ENCODE results near the gene OS9. TPM values are rescaled to one million over a fixed set of nuclear protein-coding genes. Genes with fewer than 3 reads are reported as not detected.

The OS9 gene
- total and polyA plus RNA-seq, 5 donors from 2014 or later, result 59.2 to 151 (median 66.5) TPM

GRCh38 chr12:57755454-57756372 is 61.8 kb downstream of the OS9 start:
- H3K9me3 Mint-ChIP-seq, result no peaks in the 10 kb centered on the region
- peak overlapping the region; percentile 88 to 95 (median 93) for H3K27ac Mint-ChIP-seq
- peaks cover 4% of the 10 kb centered on the region for H3K27me3 Mint-ChIP-seq
- peak overlapping the region; percentile 73 for H3K4me3 ChIP-seq (ENCODE audit: low read depth, low read length)
- peaks cover 8% of the 10 kb centered on the region for H3K36me3 Mint-ChIP-seq
- H3K4me3 Mint-ChIP-seq, result peak overlapping the region; percentile 86 to 97 (median 92)
- DNase-seq (peak in 2 of 3 donors; percentile 37 to 38), ATAC-seq (ENCODE audit: low read depth in 2 of 2) (no peak)
- peaks cover 22 to 71% (median 51%) of the 10 kb centered on the region in 4 donors for H3K4me1 Mint-ChIP-seq
- peaks cover 49% of the 10 kb centered on the region for H3K4me1 ChIP-seq (ENCODE audit: control insufficient read depth, insufficient read depth, low read length, poor library complexity, severe bottlenecking)
- H3K27ac ChIP-seq (ENCODE audit: insufficient read depth, low read length, poor library complexity, severe bottlenecking), result peak overlapping the region; percentile 92
- H3K9me3 ChIP-seq (ENCODE audit: control insufficient read depth in 2 of 2, low read length in 2 of 2), result no peaks in the 10 kb centered on the region
- H3K27me3 ChIP-seq (ENCODE audit: control insufficient read depth, insufficient read depth, low read length), result no peaks in the 10 kb centered on the region
- H3K36me3 ChIP-seq (ENCODE audit: control insufficient read depth, insufficient read depth, low read length), result peaks cover 21% of the 10 kb centered on the region

GRCh38 chr12:57756406-57757341 is 62.7 kb downstream of the OS9 start:
- Histone ChIP-seq H3K27ac (ENCODE audit: insufficient read depth, low read length, poor library complexity, severe bottlenecking) (peak overlapping the region; percentile 92), H3K4me3 (ENCODE audit: low read depth, low read length) (peak overlapping the region; percentile 73), H3K36me3 (ENCODE audit: control insufficient read depth, insufficient read depth, low read length) (peaks cover 21% of the 10 kb centered on the region), H3K4me1 (ENCODE audit: control insufficient read depth, insufficient read depth, low read length, poor library complexity, severe bottlenecking) (peaks cover 41% of the 10 kb centered on the region), H3K27me3 (ENCODE audit: control insufficient read depth, insufficient read depth, low read length) (no peaks in the 10 kb centered on the region), H3K9me3 (ENCODE audit: control insufficient read depth in 2 of 2, low read length in 2 of 2) (no peaks in the 10 kb centered on the region)
- H3K4me1 Mint-ChIP-seq, result peaks cover 22 to 61% (median 46%) of the 10 kb centered on the region in 4 donors
- peak overlapping the region; percentile 86 to 97 (median 92) for H3K4me3 Mint-ChIP-seq
- DNase-seq, result peak; percentile 57 to 76 (median 70)
- peaks cover 11% of the 10 kb centered on the region for H3K36me3 Mint-ChIP-seq
- H3K27me3 Mint-ChIP-seq, result peaks cover 4% of the 10 kb centered on the region
- peak; percentile 11 to 22 for ATAC-seq (ENCODE audit: low read depth in 2 of 2)
- H3K27ac Mint-ChIP-seq, result peak overlapping the region; percentile 88 to 95 (median 93)
- no peaks in the 10 kb centered on the region for H3K9me3 Mint-ChIP-seq

- H3K4me1 Mint-ChIP-seq, result peaks cover 20 to 50% (median 40%) of the 10 kb centered on the region in 4 donors
- Histone ChIP-seq H3K27ac (ENCODE audit: insufficient read depth, low read length, poor library complexity, severe bottlenecking) (no peak overlapping the region), H3K9me3 (ENCODE audit: control insufficient read depth in 2 of 2, low read length in 2 of 2) (no peaks in the 10 kb centered on the region), H3K36me3 (ENCODE audit: control insufficient read depth, insufficient read depth, low read length) (peaks cover 21% of the 10 kb centered on the region), H3K4me1 (ENCODE audit: control insufficient read depth, insufficient read depth, low read length, poor library complexity, severe bottlenecking) (peaks cover 33% of the 10 kb centered on the region), H3K4me3 (ENCODE audit: low read depth, low read length) (no peak overlapping the region), H3K27me3 (ENCODE audit: control insufficient read depth, insufficient read depth, low read length) (no peaks in the 10 kb centered on the region)
- peaks cover 4% of the 10 kb centered on the region for H3K27me3 Mint-ChIP-seq
- ATAC-seq (ENCODE audit: low read depth in 2 of 2) (no peak), DNase-seq (no peak)
- H3K36me3 Mint-ChIP-seq, result peaks cover 11% of the 10 kb centered on the region
- peak overlapping the region in 2 of 4 donors; percentile 73 to 76 for H3K4me3 Mint-ChIP-seq
- no peak overlapping the region for H3K27ac Mint-ChIP-seq
- H3K9me3 Mint-ChIP-seq, result no peaks in the 10 kb centered on the region
Measured at GRCh38 chr12:57757771-57758170, 63.8 kb downstream of the OS9 start.

GRCh38 chr12:57758552-57759359 is 64.8 kb downstream of the OS9 start:
- H3K27me3 ChIP-seq (ENCODE audit: control insufficient read depth, insufficient read depth, low read length), result peaks cover 7% of the 10 kb centered on the region
- DNase-seq (no peak), ATAC-seq (ENCODE audit: low read depth in 2 of 2) (no peak)
- Mint-ChIP-seq H3K27ac (peak overlapping the region in 2 of 3 donors; percentile 30 to 80), H3K27me3 (peaks cover 9% of the 10 kb centered on the region), H3K4me3 (peak overlapping the region in 1 of 4 donors; percentile 76), H3K4me1 (peaks cover 12 to 41% (median 33%) of the 10 kb centered on the region in 4 donors), H3K9me3 (no peaks in the 10 kb centered on the region), H3K36me3 (peaks cover 11% of the 10 kb centered on the region)
- H3K4me3 ChIP-seq (ENCODE audit: low read depth, low read length), result no peak overlapping the region
- no peak overlapping the region for H3K27ac ChIP-seq (ENCODE audit: insufficient read depth, low read length, poor library complexity, severe bottlenecking)
- H3K9me3 ChIP-seq (ENCODE audit: control insufficient read depth in 2 of 2, low read length in 2 of 2), result no peaks in the 10 kb centered on the region
- H3K4me1 ChIP-seq (ENCODE audit: control insufficient read depth, insufficient read depth, low read length, poor library complexity, severe bottlenecking), result peaks cover 24% of the 10 kb centered on the region
- H3K36me3 ChIP-seq (ENCODE audit: control insufficient read depth, insufficient read depth, low read length), result peaks cover 21% of the 10 kb centered on the region

- Histone ChIP-seq H3K27me3 (ENCODE audit: control insufficient read depth, insufficient read depth, low read length) (peaks cover 10% of the 10 kb centered on the region), H3K36me3 (ENCODE audit: control insufficient read depth, insufficient read depth, low read length) (peaks cover 21% of the 10 kb centered on the region), H3K27ac (ENCODE audit: insufficient read depth, low read length, poor library complexity, severe bottlenecking) (no peak overlapping the region), H3K4me1 (ENCODE audit: control insufficient read depth, insufficient read depth, low read length, poor library complexity, severe bottlenecking) (peaks cover 19% of the 10 kb centered on the region), H3K4me3 (ENCODE audit: low read depth, low read length) (no peak overlapping the region), H3K9me3 (ENCODE audit: control insufficient read depth in 2 of 2, low read length in 2 of 2) (no peaks in the 10 kb centered on the region)
- H3K27me3 Mint-ChIP-seq, result peaks cover 15% of the 10 kb centered on the region
- no peaks in the 10 kb centered on the region for H3K9me3 Mint-ChIP-seq
- peak overlapping the region in 2 of 3 donors; percentile 9 to 26 for H3K27ac Mint-ChIP-seq
- peaks cover 10 to 41% (median 31%) of the 10 kb centered on the region in 4 donors for H3K4me1 Mint-ChIP-seq
- H3K4me3 Mint-ChIP-seq, result peak overlapping the region in 2 of 4 donors; percentile 52 to 73
- peak in 2 of 3 donors; percentile 50 to 72 for DNase-seq
- ATAC-seq (ENCODE audit: low read depth in 2 of 2), result peak in 1 of 2 donors; percentile 22
- peaks cover 11% of the 10 kb centered on the region for H3K36me3 Mint-ChIP-seq
Measured at GRCh38 chr12:57759360-57759980, 65.5 kb downstream of the OS9 start.

GRCh38 chr12:57760347-57760982 is 66.5 kb downstream of the OS9 start:
- DNase-seq (no peak), ATAC-seq (ENCODE audit: low read depth in 2 of 2) (no peak)
- Mint-ChIP-seq H3K9me3 (no peaks in the 10 kb centered on the region), H3K36me3 (peaks cover 11% of the 10 kb centered on the region), H3K4me3 (peak overlapping the region in 1 of 4 donors; percentile 42), H3K4me1 (peaks cover 10 to 48% (median 31%) of the 10 kb centered on the region in 4 donors), H3K27ac (peak overlapping the region in 1 of 3 donors; percentile 54), H3K27me3 (peaks cover 20% of the 10 kb centered on the region)
- peaks cover 27% of the 10 kb centered on the region for H3K4me1 ChIP-seq (ENCODE audit: control insufficient read depth, insufficient read depth, low read length, poor library complexity, severe bottlenecking)
- no peak overlapping the region for H3K4me3 ChIP-seq (ENCODE audit: low read depth, low read length)
- no peaks in the 10 kb centered on the region for H3K9me3 ChIP-seq (ENCODE audit: control insufficient read depth in 2 of 2, low read length in 2 of 2)
- peaks cover 10% of the 10 kb centered on the region for H3K27me3 ChIP-seq (ENCODE audit: control insufficient read depth, insufficient read depth, low read length)
- peaks cover 21% of the 10 kb centered on the region for H3K36me3 ChIP-seq (ENCODE audit: control insufficient read depth, insufficient read depth, low read length)
- no peak overlapping the region for H3K27ac ChIP-seq (ENCODE audit: insufficient read depth, low read length, poor library complexity, severe bottlenecking)

All from CD4-positive, CD25-positive, alpha-beta regulatory T cell (primary cell).